Amniotic stem cell (primary cell): ENCODE measurements around the gene KCNMA1.

Source experiments
- DNase-seq: peaks from one replicate; lab custom pipeline; 2025; lab: John Stamatoyannopoulos, UW

Gene KCNMA1

GRCh38 chr10:77201135-77202106 lies 436.2 kb downstream of the KCNMA1 start:
- DNase-seq, result no peak

- DNase-seq, result no peak
Measured at GRCh38 chr10:77197544-77197943, 440.1 kb downstream of the KCNMA1 start.

- DNase-seq, result no peak
Measured at GRCh38 chr10:77196614-77197013, 441.0 kb downstream of the KCNMA1 start.

GRCh38 chr10:77195101-77195500 lies 442.5 kb downstream of the KCNMA1 start:
- DNase-seq, result peak; percentile 22

DNA sequence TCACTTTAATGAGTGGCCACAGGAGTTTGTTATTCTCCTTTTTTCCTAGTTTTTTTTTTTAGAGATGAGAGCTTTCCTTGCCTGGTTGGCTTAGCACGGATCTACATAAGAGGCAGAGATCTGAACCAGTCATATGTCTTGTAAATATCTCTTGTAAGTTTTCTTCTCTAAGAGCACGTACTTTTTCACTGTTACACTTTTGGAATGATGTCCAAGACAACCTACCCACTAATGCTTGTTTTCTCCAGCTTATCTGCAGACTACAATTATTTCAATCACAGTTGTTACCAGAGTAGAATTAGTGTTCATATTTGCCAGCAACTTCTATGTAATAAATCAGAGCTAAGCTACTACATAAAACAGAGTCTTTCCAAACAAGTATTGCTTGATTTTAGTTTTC lies 444.6 kb downstream of the KCNMA1 start:
- no peak for DNase-seq

GRCh38 chr10:77192402-77192801 lies 445.2 kb downstream of the KCNMA1 start:
- no peak for DNase-seq

- no peak for DNase-seq
Measured at GRCh38 chr10:77191324-77192049, 446.1 kb downstream of the KCNMA1 start.

DNA sequence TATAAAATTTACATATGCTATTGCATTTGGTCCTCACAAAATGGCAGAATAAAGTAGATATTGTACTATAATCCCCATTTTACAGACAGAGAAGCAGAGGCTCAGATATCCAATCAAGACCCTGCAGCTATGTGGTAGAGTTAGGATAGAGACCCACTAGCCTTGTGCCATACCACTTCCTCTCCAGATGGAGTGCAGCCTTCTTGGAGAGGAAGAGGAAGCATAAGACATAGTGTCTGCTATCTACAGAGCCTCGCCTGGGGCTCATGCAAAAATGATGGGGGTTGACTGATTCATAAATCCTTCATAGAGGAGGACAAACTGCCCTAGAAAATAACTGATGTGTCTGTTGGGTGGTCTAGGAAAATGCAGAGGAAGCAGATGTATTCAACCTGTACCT lies 447.3 kb downstream of the KCNMA1 start:
- no peak for DNase-seq

- no peak for DNase-seq
Measured at GRCh38 chr10:77189520-77189919, 448.1 kb downstream of the KCNMA1 start.

DNA sequence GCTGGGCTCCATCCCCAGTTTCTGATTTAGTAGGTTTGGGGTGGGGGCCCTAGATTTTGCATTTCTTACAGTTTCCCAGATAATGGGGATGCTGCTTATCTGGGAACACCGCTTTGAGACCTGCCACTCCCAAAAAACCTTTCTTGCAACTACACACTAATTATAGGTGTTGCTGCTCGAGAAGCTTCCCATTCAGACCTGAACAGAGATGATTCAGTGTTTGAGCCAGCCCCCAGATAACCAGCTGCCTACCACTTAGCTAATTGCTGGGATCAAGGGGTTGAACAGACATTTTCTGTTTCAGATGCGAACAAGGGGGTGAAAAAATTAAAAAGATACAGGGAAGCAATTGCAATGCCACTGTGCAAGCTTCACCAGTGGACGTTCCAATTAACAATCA lies 448.5 kb downstream of the KCNMA1 start:
- DNase-seq, result no peak

DNA sequence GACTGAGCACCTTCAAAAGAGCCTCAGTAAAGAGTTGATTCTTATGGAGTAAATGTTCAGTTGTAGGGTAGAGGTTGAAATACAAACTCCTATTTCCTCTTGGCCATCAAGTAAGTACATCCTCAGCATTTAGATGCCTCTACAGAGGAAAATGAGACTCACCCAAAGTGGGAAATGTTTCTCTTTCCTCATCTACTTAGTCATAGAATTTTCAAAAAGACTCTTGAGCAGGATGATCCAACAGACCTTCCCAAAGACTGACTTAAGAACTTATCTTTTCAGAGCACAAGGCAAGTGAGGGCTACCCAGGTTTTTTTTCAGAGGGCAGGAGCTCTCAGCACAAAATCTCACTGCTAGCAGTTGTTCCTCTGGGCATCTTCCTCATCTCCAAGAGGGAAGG lies 449.1 kb downstream of the KCNMA1 start:
- DNase-seq, result no peak

DNA sequence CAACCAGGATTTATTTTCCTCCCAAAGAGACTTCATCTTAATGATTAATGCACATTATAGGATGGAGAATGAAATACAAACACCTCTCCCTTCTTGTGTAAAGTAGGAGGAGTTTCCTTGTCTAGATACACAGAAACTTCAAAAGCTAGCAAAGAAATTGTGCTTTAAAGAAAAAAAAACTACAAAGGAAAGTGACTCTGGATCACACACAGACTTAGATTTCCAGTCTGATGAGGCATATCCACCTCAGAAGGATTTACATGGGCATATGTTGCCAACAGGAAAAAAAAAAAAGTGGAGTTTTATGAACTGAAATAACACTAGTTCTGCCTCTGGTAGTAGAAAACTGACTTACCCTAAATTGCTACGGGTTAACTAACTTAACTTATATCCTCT lies 449.6 kb downstream of the KCNMA1 start:
- no peak for DNase-seq

DNA sequence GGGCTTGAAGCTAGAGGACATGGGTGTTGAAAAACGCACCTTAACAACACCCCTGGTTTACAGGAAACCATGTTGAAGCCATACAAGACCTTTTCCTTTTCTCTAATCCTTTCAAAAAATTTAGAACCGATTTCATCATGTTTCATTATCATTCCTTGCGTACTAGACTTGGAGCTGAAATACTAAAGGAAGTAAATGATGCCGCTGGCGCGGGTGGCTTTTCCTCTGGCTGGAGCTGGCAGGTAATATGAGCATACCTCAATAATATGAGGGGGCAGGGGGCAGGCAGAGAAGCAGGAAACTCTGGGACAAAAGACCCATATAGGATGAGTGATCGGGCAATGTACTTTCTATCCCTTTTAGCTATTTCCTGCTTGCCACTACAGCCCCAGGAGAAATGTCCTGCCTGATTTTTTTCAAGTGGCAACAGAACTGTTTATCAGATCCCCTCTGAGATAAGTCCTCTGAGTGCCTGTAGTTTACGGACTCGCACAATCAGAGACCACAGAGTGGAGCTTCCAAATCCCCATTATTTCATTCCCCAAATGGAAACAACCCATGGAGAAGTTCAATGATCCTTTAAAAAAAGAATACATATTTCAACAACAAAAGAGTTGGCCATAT lies 450.1 kb downstream of the KCNMA1 start:
- no peak for DNase-seq

- no peak for DNase-seq
Measured at GRCh38 chr10:77186936-77187335, 450.7 kb downstream of the KCNMA1 start.

- DNase-seq, result no peak
Measured at GRCh38 chr10:77185696-77186095, 451.9 kb downstream of the KCNMA1 start.

DNA sequence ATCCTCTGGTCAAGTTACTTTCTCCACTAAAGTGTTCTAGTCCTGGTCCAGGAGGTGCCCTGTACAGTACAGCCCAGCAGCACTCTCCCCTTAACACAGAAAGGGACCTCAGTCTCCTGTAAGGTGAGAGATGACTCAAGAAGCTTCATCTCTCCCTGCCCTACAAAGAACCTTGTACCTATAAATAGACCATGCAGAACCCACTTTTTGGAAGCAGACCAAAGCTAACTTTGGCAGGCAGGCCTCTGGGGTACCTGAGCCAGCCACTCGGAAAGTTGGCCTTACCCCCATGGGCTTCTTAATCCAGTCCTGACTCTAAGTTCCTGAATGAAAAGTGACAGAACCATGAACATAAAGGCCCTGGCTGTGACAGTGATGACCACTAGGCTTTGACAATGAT lies 454.8 kb downstream of the KCNMA1 start:
- no peak for DNase-seq

DNA sequence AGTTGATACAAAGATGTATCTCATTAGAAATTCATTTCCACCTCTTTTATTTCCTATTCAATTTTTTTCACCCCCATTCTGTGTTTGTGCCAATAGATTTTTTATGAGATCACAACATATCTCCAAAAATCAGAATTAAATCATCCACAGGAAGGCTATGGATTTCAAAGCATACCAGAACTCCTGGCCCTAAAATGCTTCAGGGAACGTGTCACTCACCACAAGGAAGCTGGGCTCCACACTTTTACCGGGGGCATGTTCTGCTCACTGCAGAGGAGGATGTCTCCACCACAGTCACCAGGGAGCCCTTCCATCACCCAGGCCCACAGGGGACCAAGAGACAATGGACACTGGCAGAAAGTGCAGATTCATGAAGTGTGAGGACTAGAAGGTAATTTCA lies 456.8 kb downstream of the KCNMA1 start:
- DNase-seq, result no peak

- no peak for DNase-seq
Measured at GRCh38 chr10:77180104-77180503, 457.5 kb downstream of the KCNMA1 start.

GRCh38 chr10:77179015-77179695 lies 458.5 kb downstream of the KCNMA1 start:
- peak; percentile 73 for DNase-seq

DNA sequence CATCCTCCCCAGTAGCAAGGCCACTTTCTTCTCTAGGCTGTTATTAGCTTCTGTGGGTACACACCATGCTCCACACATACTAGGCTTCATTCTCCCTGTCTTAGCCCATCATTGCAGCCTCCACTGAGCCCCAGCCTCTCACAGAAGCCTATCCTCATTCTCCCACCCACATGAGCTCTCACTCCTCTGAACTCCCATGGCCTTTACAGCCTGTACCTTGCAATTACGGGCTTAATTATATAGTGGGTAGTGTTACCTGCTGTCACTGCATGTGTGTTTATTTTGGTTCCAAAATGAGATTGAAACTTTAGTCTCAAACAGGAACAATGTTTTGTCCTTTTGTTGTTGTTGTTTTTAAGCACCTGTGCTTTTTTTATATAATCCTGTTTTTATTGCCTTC lies 460.0 kb downstream of the KCNMA1 start:
- no peak for DNase-seq

- no peak for DNase-seq
Measured at GRCh38 chr10:77177161-77177560, 460.4 kb downstream of the KCNMA1 start.

DNA sequence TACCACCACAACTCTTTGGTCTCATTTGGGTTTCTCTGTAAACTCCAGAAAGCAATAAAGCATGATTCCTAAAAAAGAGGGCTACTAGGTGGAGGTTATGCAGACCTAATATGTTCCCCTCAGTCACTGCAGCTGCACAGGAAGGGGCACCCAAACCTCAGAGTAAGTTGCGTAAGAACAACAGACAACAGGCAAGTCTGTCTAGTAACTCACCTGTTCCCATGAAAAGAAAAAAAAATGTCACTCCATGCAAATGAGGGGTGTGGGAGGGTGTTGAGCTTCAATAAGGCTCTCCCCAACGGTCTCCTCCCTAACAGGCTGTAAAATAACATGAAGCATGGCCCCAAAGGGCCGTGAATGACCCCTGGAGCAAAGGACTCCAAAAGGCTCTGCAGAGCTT lies 461.4 kb downstream of the KCNMA1 start:
- no peak for DNase-seq
